ENCODE measurements around the gene ZSWIM7.

DNA sequence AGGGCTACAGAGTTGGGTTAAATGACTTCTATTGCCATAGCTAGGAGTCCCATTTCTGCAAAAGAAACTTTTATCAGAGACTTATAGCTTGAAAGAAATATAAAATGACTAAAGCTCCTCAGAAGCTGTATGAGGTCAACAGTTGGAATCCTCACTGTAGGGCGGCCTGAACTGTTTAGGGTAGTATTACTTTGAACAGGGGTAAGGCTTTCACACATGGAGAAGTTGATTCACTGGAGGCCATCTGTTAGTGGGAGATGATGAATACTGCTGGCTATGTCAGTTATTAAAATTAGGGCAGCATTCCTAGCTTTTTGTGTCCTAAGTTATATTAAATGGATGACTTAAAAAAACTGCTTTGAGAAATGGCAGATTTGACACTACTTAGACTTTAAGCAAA lies 6.1 kb upstream of the ZSWIM7 start:
- TF ChIP-seq, protein P1, sequence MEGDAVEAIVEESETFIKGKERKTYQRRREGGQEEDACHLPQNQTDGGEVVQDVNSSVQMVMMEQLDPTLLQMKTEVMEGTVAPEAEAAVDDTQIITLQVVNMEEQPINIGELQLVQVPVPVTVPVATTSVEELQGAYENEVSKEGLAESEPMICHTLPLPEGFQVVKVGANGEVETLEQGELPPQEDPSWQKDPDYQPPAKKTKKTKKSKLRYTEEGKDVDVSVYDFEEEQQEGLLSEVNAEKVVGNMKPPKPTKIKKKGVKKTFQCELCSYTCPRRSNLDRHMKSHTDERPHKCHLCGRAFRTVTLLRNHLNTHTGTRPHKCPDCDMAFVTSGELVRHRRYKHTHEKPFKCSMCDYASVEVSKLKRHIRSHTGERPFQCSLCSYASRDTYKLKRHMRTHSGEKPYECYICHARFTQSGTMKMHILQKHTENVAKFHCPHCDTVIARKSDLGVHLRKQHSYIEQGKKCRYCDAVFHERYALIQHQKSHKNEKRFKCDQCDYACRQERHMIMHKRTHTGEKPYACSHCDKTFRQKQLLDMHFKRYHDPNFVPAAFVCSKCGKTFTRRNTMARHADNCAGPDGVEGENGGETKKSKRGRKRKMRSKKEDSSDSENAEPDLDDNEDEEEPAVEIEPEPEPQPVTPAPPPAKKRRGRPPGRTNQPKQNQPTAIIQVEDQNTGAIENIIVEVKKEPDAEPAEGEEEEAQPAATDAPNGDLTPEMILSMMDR (IDR thresholded peaks at IDR 0.05) = no peak
- no peak for TF ChIP-seq POLR2A (IDR thresholded peaks at IDR 0.05)
